ENCODE results near the gene TMEM19.

TMEM19 gene

DNA sequence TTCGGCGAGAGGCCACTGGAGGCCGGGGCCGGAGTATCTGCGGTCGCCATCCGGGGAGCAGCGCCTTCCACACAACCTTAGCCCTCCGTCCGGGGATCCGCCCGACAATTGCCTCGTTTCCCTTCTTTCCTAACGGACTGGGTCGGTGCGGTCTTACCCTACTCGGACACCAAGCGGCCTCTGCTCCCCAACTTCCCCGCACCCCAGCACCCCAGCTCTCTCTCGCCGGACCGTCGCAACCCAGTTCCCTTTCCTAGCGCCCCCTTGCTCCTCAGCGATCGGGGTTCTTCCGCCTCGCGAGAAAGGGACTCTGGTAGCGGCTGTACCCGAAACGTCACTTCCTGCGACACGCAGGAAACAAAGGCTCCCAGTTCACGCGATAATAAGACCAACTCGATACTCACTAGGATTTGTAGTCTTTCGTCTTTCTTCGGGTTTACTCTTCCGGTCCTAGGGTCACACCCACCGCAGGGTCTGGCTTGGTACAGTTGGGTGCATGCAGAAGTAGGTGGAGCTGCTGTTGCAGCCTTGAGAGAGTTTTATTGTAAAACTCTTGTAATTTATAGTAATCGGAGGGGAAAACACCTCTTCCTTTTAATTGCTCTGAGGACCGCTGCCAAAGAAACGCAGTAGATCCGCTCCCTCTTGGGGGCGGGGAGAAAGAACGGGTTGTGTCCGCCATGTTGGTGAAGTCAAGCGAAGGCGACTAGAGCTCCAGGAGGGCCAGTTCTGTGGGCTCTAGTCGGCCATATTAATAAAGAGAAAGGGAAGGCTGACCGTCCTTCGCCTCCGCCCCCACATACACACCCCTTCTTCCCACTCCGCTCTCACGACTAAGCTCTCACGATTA, 22.1 kb upstream of the TMEM19 start, which contains the start of the genes THAP2 and ZFC3H1:
TSS of gene THAP2 (plus strand) at position 741 of the 850 bp plus-strand sequence. CDS start 209 bp downstream, outside the sequence.
TSS of gene ZFC3H1 (minus strand) at position 288 of the 850 bp plus-strand sequence. CDS start at position 50, 238 bp downstream.
- in situ Hi-C loops (cut with MboI; ENCODE audit: low sequenced_read_pairs, unreplicated experiment): no loop called here
- TF ChIP-seq, protein P1, sequence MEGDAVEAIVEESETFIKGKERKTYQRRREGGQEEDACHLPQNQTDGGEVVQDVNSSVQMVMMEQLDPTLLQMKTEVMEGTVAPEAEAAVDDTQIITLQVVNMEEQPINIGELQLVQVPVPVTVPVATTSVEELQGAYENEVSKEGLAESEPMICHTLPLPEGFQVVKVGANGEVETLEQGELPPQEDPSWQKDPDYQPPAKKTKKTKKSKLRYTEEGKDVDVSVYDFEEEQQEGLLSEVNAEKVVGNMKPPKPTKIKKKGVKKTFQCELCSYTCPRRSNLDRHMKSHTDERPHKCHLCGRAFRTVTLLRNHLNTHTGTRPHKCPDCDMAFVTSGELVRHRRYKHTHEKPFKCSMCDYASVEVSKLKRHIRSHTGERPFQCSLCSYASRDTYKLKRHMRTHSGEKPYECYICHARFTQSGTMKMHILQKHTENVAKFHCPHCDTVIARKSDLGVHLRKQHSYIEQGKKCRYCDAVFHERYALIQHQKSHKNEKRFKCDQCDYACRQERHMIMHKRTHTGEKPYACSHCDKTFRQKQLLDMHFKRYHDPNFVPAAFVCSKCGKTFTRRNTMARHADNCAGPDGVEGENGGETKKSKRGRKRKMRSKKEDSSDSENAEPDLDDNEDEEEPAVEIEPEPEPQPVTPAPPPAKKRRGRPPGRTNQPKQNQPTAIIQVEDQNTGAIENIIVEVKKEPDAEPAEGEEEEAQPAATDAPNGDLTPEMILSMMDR (IDR thresholded peaks at IDR 0.05; ENCODE audit: borderline replicate concordance, control extremely low read depth, extremely low read depth, insufficient read depth, missing control alignments): peak; percentile 42
- DNase-seq (ENCODE audit: low spot score): peak; percentile 93

DNA sequence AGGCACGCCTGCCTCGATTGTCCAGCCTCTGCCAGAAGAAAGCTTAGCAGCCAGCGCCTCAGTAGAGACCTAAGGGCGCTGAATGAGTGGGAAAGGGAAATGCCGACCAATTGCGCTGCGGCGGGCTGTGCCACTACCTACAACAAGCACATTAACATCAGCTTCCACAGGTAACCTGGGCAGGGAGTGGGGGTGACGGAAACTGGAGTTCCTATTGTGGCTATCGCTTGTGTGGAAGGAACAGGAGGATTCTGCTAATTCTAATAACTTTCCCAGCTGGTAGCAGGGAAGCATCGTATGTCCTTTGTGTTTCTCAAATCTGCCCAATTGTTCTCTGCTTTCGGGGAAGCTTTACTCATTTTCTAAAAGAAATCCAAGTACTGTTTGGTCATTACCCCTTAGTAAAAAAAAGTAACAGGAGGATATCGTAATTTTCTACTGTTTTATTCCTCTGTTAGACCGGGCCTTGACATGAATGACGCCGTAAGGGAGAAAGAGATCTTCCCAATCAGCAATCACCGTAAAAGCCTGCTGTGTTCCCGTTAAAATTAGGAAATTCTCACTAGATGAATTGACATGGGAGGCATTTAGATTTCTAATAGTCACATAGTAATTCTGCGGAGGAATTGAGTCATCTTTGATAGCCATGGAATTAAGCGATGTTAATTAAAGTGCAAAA, 21.3 kb upstream of the TMEM19 start:
- TF ChIP-seq, protein P1 (IDR thresholded peaks at IDR 0.05; ENCODE audit: borderline replicate concordance, control extremely low read depth, extremely low read depth, insufficient read depth, missing control alignments): no peak
- in situ Hi-C loops (cut with MboI; ENCODE audit: low sequenced_read_pairs, unreplicated experiment): no loop called here

DNA sequence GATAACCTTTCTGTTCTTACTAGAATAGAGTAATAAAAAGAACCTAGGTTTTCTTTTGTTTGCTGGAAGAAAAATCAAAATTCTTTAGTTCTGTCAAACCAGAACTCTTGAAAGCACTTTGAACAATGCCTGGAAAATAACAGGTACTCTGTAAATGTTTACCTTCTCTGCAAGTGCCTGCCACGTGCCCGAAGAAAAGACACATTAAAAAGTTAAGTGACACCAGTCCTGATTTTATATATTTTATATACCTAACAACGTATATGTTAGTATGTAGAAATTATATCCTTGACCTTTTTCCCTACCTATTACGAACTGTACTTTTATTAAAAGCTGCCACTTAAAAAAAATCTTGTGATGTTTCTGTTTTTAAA, 20.8 kb upstream of the TMEM19 start:
- in situ Hi-C loops (cut with MboI; ENCODE audit: low sequenced_read_pairs, unreplicated experiment): no loop called here
- TF ChIP-seq, protein P1 (IDR thresholded peaks at IDR 0.05; ENCODE audit: borderline replicate concordance, control extremely low read depth, extremely low read depth, insufficient read depth, missing control alignments): no peak
- no peak for DNase-seq (ENCODE audit: low spot score)

More for the DNA sequence above, 21.3 kb upstream of the TMEM19 start:
- DNase-seq (ENCODE audit: low spot score): no peak

DNA sequence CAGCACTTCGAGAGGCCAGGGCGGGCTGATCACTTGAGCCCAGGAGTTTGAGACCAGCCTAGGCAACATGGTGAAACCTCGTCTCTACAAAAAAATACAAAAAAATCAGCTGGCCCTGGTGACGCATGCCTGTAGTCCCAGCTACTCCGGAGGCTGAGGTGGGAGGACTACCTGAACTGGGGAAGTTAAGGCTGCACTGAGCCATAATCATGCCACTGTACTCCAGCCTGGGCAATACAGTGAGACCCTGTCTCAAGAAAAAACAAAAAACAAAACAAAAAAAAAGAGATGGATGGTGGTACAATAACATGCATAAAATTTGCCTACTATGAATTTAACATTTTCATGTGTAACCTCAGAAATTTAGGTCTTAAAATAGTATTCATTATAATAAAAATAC, 19.6 kb upstream of the TMEM19 start:
- DNase-seq (ENCODE audit: low spot score): no peak
- in situ Hi-C loops (cut with MboI; ENCODE audit: low sequenced_read_pairs, unreplicated experiment): no loop called here
- TF ChIP-seq, protein P1 (IDR thresholded peaks at IDR 0.05; ENCODE audit: borderline replicate concordance, control extremely low read depth, extremely low read depth, insufficient read depth, missing control alignments): no peak

DNA sequence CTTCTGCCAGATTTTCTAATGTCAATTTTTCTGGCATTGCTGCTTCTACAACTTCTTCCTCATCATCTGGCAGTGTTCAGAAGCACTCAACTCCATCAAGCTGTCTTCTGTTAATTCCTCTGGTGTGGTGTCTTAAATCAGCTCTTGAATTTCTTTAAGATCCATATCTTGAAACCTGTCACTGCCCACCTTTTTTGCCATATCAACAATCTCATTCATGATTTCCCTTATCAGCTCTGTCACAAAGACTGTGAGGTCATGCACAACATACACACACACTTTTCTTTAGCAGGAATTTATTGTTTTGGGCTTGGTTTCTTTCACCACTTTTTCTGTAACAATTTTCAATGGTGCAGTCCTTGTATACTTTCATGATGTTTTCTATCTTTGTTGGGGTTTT, 14.6 kb upstream of the TMEM19 start:
- TF ChIP-seq, protein P1 (IDR thresholded peaks at IDR 0.05; ENCODE audit: borderline replicate concordance, control extremely low read depth, extremely low read depth, insufficient read depth, missing control alignments): no peak
- in situ Hi-C loops (cut with MboI; ENCODE audit: low sequenced_read_pairs, unreplicated experiment): no loop called here
- no peak for DNase-seq (ENCODE audit: low spot score)

DNA sequence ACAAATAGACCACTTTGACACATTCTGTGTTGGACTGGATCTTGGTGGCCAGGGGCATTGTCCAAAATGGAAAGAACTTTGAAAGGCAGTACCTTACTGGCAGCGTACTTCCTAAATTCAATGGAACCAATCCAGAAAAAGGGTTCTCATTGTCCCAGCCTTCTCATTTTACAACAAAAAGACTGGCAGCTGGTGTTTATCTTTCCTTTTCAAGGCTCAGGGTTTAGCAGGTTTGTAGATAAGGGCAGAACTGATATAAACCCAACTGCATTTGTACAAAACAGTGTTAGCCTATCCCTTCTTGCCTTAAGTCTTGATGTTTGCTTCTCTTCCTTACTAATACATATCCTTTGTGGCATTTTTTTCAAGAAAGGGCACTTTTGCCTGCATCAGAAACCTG, 14.1 kb upstream of the TMEM19 start:
- no peak for DNase-seq (ENCODE audit: low spot score)
- in situ Hi-C loops (cut with MboI; ENCODE audit: low sequenced_read_pairs, unreplicated experiment): no loop called here
- TF ChIP-seq, protein P1 (IDR thresholded peaks at IDR 0.05; ENCODE audit: borderline replicate concordance, control extremely low read depth, extremely low read depth, insufficient read depth, missing control alignments): no peak
